Neural cell (in vitro differentiated cells): ENCODE results near the gene CHL1. TPM values are rescaled to one million over a fixed set of nuclear protein-coding genes. Genes with fewer than 3 reads are reported as not detected.

Experiments used
- H2AFZ ChIP-seq: fragments of 200-600, 300-800 bp; sonication (generic), shearing (Covaris generic); 2 replicates; pipeline ENCODE4 v1.6.0; 2014; ENCODE audit warnings: low read depth, mild to moderate bottlenecking, antibody characterized with exemption, low read length, moderate library complexity
- H3F3A ChIP-seq: fragments of 200-600 bp; shearing (Covaris generic); 2 replicates; pipeline ENCODE4 v1.6.1; 2016; ENCODE audit warnings: mild to moderate bottlenecking, moderate library complexity, mixed read lengths, antibody characterized with exemption, low read length; ENCODE audit not compliant: insufficient read depth, poor library complexity, severe bottlenecking
- H3K27ac ChIP-seq: fragments of 200-600, 300-800 bp; sonication (generic), shearing (Covaris generic); 2 replicates; pipeline ENCODE4 v1.5.1; 2014; ENCODE audit warnings: mild to moderate bottlenecking, low read length, moderate library complexity
- H3K27me3 ChIP-seq: fragments of 300-800, 200-600 bp; sonication (generic), shearing (Covaris generic); 2 replicates; pipeline ENCODE4 v1.6.0; 2014; ENCODE audit warnings: mild to moderate bottlenecking, low read depth, low read length, moderate library complexity; ENCODE audit not compliant: insufficient read depth
- H3K36me3 ChIP-seq: fragments of 300-800, 200-600 bp; sonication (generic), shearing (Covaris generic); 2 replicates; pipeline ENCODE4 v1.5.1; 2014; ENCODE audit warnings: mild to moderate bottlenecking, antibody characterized with exemption, low read length, moderate library complexity; ENCODE audit not compliant: insufficient read depth
- H3K4me2 ChIP-seq: fragments of 300-800, 200-600 bp; sonication (generic), shearing (Covaris generic); 2 replicates; pipeline ENCODE4 v1.6.0; 2014; ENCODE audit warnings: mild to moderate bottlenecking, low read length
- H3K4me3 ChIP-seq: fragments of 300-800, 200-600 bp; sonication (generic), shearing (Covaris generic); 2 replicates; pipeline ENCODE4 v1.5.1; 2014; ENCODE audit warnings: mild to moderate bottlenecking, low read length, moderate library complexity
- H3K79me2 ChIP-seq: fragments of 200-600 bp; shearing (Covaris generic); replicated peaks from 2 replicates; pipeline ENCODE4 v1.6.0; 2014; ENCODE audit warnings: mild to moderate bottlenecking, low read length, moderate library complexity; ENCODE audit not compliant: insufficient read depth
- H3K9ac ChIP-seq: fragments of 300-800, 200-600 bp; sonication (generic), shearing (Covaris generic); 2 replicates; pipeline ENCODE4 v1.6.1; 2016; ENCODE audit warnings: mild to moderate bottlenecking, low read length, mixed read lengths
- H3K9me2 ChIP-seq: fragments of 200-600 bp; shearing (Covaris generic); 2 replicates; pipeline ENCODE4 v1.6.1; 2016; ENCODE audit warnings: mild to moderate bottlenecking, low read length, mixed read lengths; ENCODE audit not compliant: insufficient read depth
- H3K9me3 ChIP-seq: fragments of 200-600, 300-800 bp; sonication (generic), shearing (Covaris generic); 2 replicates; pipeline ENCODE4 v1.6.1; 2016; ENCODE audit warnings: mild to moderate bottlenecking, mixed run types, low read length, moderate library complexity, mixed read lengths
- H4K20me1 ChIP-seq: fragments of 200-600 bp; shearing (Covaris generic); 2 replicates; pipeline ENCODE4 v1.6.1; 2016; ENCODE audit warnings: mild to moderate bottlenecking, mixed run types; ENCODE audit not compliant: insufficient read depth
- CTCF ChIP-seq: fragments of 450-650 bp; IDR thresholded peaks from 2 replicates; pipeline ENCODE4 v1.5.1; 2014; ENCODE audit warnings: antibody characterized with exemption, mild to moderate bottlenecking, moderate library complexity; ENCODE audit not compliant: poor library complexity, severe bottlenecking
- EP300 ChIP-seq: fragments of 450-650 bp; conservative IDR thresholded peaks from 2 replicates; pipeline ENCODE4 v1.6.1; 2014; ENCODE audit warnings: antibody characterized with exemption, mild to moderate bottlenecking, moderate library complexity; ENCODE audit not compliant: poor library complexity, severe bottlenecking
- EZH2 ChIP-seq: fragments of 200-600, 300-800 bp; shearing (Covaris generic), sonication (generic); IDR thresholded peaks from 2 replicates; pipeline ENCODE4 v1.6.1; 2014; ENCODE audit warnings: antibody characterized with exemption, low read length, borderline replicate concordance, mild to moderate bottlenecking; ENCODE audit not compliant: insufficient read depth, poor library complexity, severe bottlenecking
- MXI1 ChIP-seq: fragments of 450-650 bp; conservative IDR thresholded peaks from 2 replicates; pipeline ENCODE4 v1.6.1; 2014; ENCODE audit warnings: antibody characterized with exemption, mild to moderate bottlenecking; ENCODE audit not compliant: poor library complexity, severe bottlenecking
- POLR2AphosphoS5 ChIP-seq: IDR thresholded peaks from 2 replicates; pipeline ENCODE4 v1.6.1; 2012
- RAD21 ChIP-seq: fragments of 450-650 bp; conservative IDR thresholded peaks from 2 replicates; pipeline ENCODE4 v1.6.1; 2014; ENCODE audit warnings: antibody characterized with exemption, mild to moderate bottlenecking, moderate library complexity
- REST ChIP-seq: IDR thresholded peaks from 2 replicates; pipeline ENCODE4 v1.6.1; 2012; ENCODE audit warnings: borderline replicate concordance
- SMC3 ChIP-seq: fragments of 450-650 bp; conservative IDR thresholded peaks from 2 replicates; pipeline ENCODE4 v1.6.1; 2014; ENCODE audit warnings: antibody characterized with exemption, mild to moderate bottlenecking, moderate library complexity; ENCODE audit not compliant: poor library complexity
- TAF1 ChIP-seq: IDR thresholded peaks from 2 replicates; pipeline ENCODE4 v1.6.1; 2012; ENCODE audit warnings: low read depth
- polyA plus RNA-seq: library from polyadenylated mRNA; depleted of rRNA; stranded (reverse); fragments of >200 nt; gene quantifications from 2 replicates; pipeline ENCODE4 v1.2.3, GENCODE V29; 2014

CHL1 gene
- polyA plus RNA-seq, 1 donor from 2014 or later: 199 TPM

GRCh38 chr3:184976-185375 lies 11.6 kb upstream of the CHL1 start:
- no peak for TF ChIP-seq EZH2
- no peak for TF ChIP-seq MXI1
- Histone ChIP-seq H3K9ac (no peak overlapping the region), H3K27ac (no peak overlapping the region), H3K36me3 (no peaks in the 10 kb centered on the region), H3K79me2 (no peaks in the 10 kb centered on the region), H3K9me3 (no peaks in the 10 kb centered on the region), H3K4me2 (no peak overlapping the region), H3K27me3 (no peaks in the 10 kb centered on the region), H3K4me3 (no peak overlapping the region), H2AFZ (no peak overlapping the region), H3K9me2 (no peaks in the 10 kb centered on the region), H4K20me1 (no peaks in the 10 kb centered on the region), H3F3A (no peaks in the 10 kb centered on the region)

- H3K27me3 ChIP-seq: no peaks in the 10 kb centered on the region
- H3K9me3 ChIP-seq: no peaks in the 10 kb centered on the region
- no peaks in the 10 kb centered on the region for H3F3A ChIP-seq
- H3K27ac ChIP-seq: no peak overlapping the region
- H2AFZ ChIP-seq: no peak overlapping the region
- no peak overlapping the region for H3K9ac ChIP-seq
- H3K9me2 ChIP-seq: no peaks in the 10 kb centered on the region
- H3K4me3 ChIP-seq: no peak overlapping the region
- H4K20me1 ChIP-seq: no peaks in the 10 kb centered on the region
- no peaks in the 10 kb centered on the region for H3K36me3 ChIP-seq
- TF ChIP-seq SMC3: no peak
- no peak for TF ChIP-seq EZH2
- TF ChIP-seq MXI1: no peak
- TF ChIP-seq TAF1: no peak
- TF ChIP-seq CTCF: no peak
- no peak for TF ChIP-seq REST
- TF ChIP-seq EP300: no peak
- TF ChIP-seq RAD21: no peak
- no peak for TF ChIP-seq POLR2AphosphoS5
- H3K4me2 ChIP-seq: no peak overlapping the region
- H3K79me2 ChIP-seq: peaks cover 5% of the 10 kb centered on the region
Measured at GRCh38 chr3:192215-192929, 4.2 kb upstream of the CHL1 start.

GRCh38 chr3:194001-194400 lies 2.6 kb upstream of the CHL1 start:
- Histone ChIP-seq H3K4me2 (no peak overlapping the region), H3K27me3 (no peaks in the 10 kb centered on the region), H3K36me3 (no peaks in the 10 kb centered on the region), H3F3A (no peaks in the 10 kb centered on the region), H4K20me1 (no peaks in the 10 kb centered on the region), H3K9ac (no peak overlapping the region), H3K9me2 (no peaks in the 10 kb centered on the region), H3K9me3 (no peaks in the 10 kb centered on the region), H2AFZ (no peak overlapping the region), H3K4me3 (no peak overlapping the region), H3K79me2 (peaks cover 7% of the 10 kb centered on the region), H3K27ac (no peak overlapping the region)
- TF ChIP-seq TAF1: no peak
- TF ChIP-seq REST: no peak
- no peak for TF ChIP-seq RAD21
- TF ChIP-seq SMC3: no peak
- TF ChIP-seq EP300: no peak
- no peak for TF ChIP-seq CTCF
- TF ChIP-seq EZH2: no peak
